ENCODE results near the gene NEGR1. TPM values are rescaled to one million over a fixed set of nuclear protein-coding genes. Genes with fewer than 3 reads are reported as not detected.

Gene NEGR1
- total and polyA plus RNA-seq, 9 of the 15 experiments (the other 6 are each of a cell fraction or from before 2014, with no cell fraction given) = not detected

- ChIA-PET CTCF (ENCODE audit: low intra/inter-chr PET ratio) (no interaction called here), POLR2A (no interaction called here)
- no peaks in the 10 kb centered on the region for H3K79me2 ChIP-seq (ENCODE audit: control insufficient read depth, insufficient read depth, low read length)
- FAIRE-seq = no peak
- no peaks in the 10 kb centered on the region for H3K9me3 ChIP-seq (replicated peaks; ENCODE audit: control insufficient read depth, insufficient read depth, low read depth, low read length)
- H3K4me3 ChIP-seq = no peak overlapping the region
- no peaks in the 10 kb centered on the region for H3K4me1 ChIP-seq (replicated peaks in 1 of 2; ENCODE audit: control insufficient read depth in 2 of 2, insufficient read depth in 2 of 2, low read length in 2 of 2)
- in situ Hi-C loops (cut with MboI) (no loop called here), intact Hi-C loops (cut with micrococcal nuclease) (no loop called here)
- BruUV-seq (replicated peaks) = no TSS peak
- H3K27ac ChIP-seq (ENCODE audit: extremely low read depth, low read depth, low read length) = no peak overlapping the region
- H3K27me3 ChIP-seq (ENCODE audit: control insufficient read depth in 2 of 2, insufficient read depth in 2 of 2, low read length in 2 of 2) = no peaks in the 10 kb centered on the region
- no peak overlapping the region for H3K9ac ChIP-seq (ENCODE audit: insufficient read depth in 1 of 2, low read depth in 2 of 2, low read length in 2 of 2)
- H4K20me1 ChIP-seq (replicated peaks; ENCODE audit: control insufficient read depth, insufficient read depth, low read length) = no peaks in the 10 kb centered on the region
- TF ChIP-seq NFIX (CRISPR knock-in tag; IDR thresholded peaks at IDR 0.05; ENCODE audit: low read depth) = no peak
- TF ChIP-seq ZNF347 (CRISPR knock-in tag; IDR thresholded peaks at IDR 0.05; ENCODE audit: low read depth) = no peak
- no peak for TF ChIP-seq BMI1 (IDR thresholded peaks at IDR 0.05; ENCODE audit: low read length)
- TF ChIP-seq RFX7 (CRISPR knock-in tag; IDR thresholded peaks at IDR 0.05) = no peak
- TF ChIP-seq CHD7 (IDR thresholded peaks at IDR 0.05; ENCODE audit: low read depth, low read length) = no peak
- ATAC-seq = no peak
- no peak overlapping the region for H3K4me2 ChIP-seq (ENCODE audit: insufficient read depth, low read length)
- H3K9me1 ChIP-seq (ENCODE audit: control insufficient read depth, insufficient read depth, low read length) = no peaks in the 10 kb centered on the region
- H2AFZ ChIP-seq (ENCODE audit: low read depth, low read length) = no peak overlapping the region
- DNase-seq (ENCODE audit: extremely low read depth in 1 of 4, low spot score in 3 of 4) = no peak
- H3K36me3 ChIP-seq (ENCODE audit: control insufficient read depth, insufficient read depth, low read length) = no peaks in the 10 kb centered on the region
Measured at GRCh38 chr1:71565262-71565661, 717.1 kb downstream of the NEGR1 start.
